Astrocyte of the cerebellum (primary cell): ENCODE results near the gene MRPL52.
A peak's percentile ranks its signal among the peaks of the same experiment; 100 is the strongest.

Source experiments
- DNase-seq: peaks from one replicate; pipeline ENCODE4 v3.0.0-alpha.2; 2011; ENCODE audit warnings: low read depth
- H3K4me3 ChIP-seq: 2 replicates; pipeline ENCODE4 v1.5.1; 2011; ENCODE audit warnings: mild to moderate bottlenecking, low read depth, low read length, moderate library complexity
- CTCF ChIP-seq: IDR thresholded peaks from 2 replicates; pipeline ENCODE4 v1.5.1; 2012; ENCODE audit warnings: low read length, low read depth, moderate library complexity, mild to moderate bottlenecking; ENCODE audit errors: missing control alignments
- in situ Hi-C: cut with HindIII; loops from 2 replicates; pipeline ENCODE4 v1.10.0; 2017; ENCODE audit warnings: low sequenced_read_pairs

Gene MRPL52

GRCh38 chr14:22844221-22845102 is 14.8 kb downstream of the MRPL52 start:
- DNase-seq, result no peak
- no peak overlapping the region for H3K4me3 ChIP-seq
- TF ChIP-seq CTCF, result no peak

GRCh38 chr14:22845103-22845394 is 15.4 kb downstream of the MRPL52 start:
- H3K4me3 ChIP-seq, result no peak overlapping the region
- in situ Hi-C loops, result no loop called here
- no peak for TF ChIP-seq CTCF
- no peak for DNase-seq

More at GRCh38 chr14:22844221-22845102, 14.8 kb downstream of the MRPL52 start:
- in situ Hi-C loops, result no loop called here

GRCh38 chr14:22845821-22846625 is 16.3 kb downstream of the MRPL52 start:
- no peak overlapping the region for H3K4me3 ChIP-seq
- TF ChIP-seq CTCF, result no peak
- in situ Hi-C loops, result no loop called here
- no peak for DNase-seq

GRCh38 chr14:22846811-22847307 is 17.2 kb downstream of the MRPL52 start:
- DNase-seq, result no peak
- no peak for TF ChIP-seq CTCF
- no peak overlapping the region for H3K4me3 ChIP-seq
- in situ Hi-C loops, result no loop called here

- no peak overlapping the region for H3K4me3 ChIP-seq
- no peak for DNase-seq
- peak; percentile 20 for TF ChIP-seq CTCF
- in situ Hi-C loops, result no loop called here
These were observed 18.1 kb downstream of the MRPL52 start for GRCh38 chr14:22847661-22848341.
